ENCODE measurements around the gene MTOR.

Gene MTOR

GRCh38 chr1:11157867-11158266 lies 104.5 kb downstream of the MTOR start:
- peak; percentile 41 for DNase-seq (ENCODE audit: low read depth)
- no peak overlapping the region for H3K4me3 ChIP-seq (ENCODE audit: low read depth, low read length)

- DNase-seq (ENCODE audit: low read depth) = no peak
- no peak overlapping the region for H3K4me3 ChIP-seq (ENCODE audit: low read depth, low read length)
Measured at GRCh38 chr1:11157394-11157793, 105.0 kb downstream of the MTOR start.

GRCh38 chr1:11156963-11157362 lies 105.4 kb downstream of the MTOR start:
- no peak overlapping the region for H3K4me3 ChIP-seq (ENCODE audit: low read depth, low read length)
- DNase-seq (ENCODE audit: low read depth) = no peak

- no peak overlapping the region for H3K4me3 ChIP-seq (ENCODE audit: low read depth, low read length)
- no peak for DNase-seq (ENCODE audit: low read depth)
Measured at GRCh38 chr1:11156441-11156840, 105.9 kb downstream of the MTOR start.

GRCh38 chr1:11153184-11153583 lies 109.2 kb downstream of the MTOR start:
- no peak overlapping the region for H3K4me3 ChIP-seq (ENCODE audit: low read depth, low read length)

GRCh38 chr1:11152755-11153154 lies 109.6 kb downstream of the MTOR start:
- no peak overlapping the region for H3K4me3 ChIP-seq (ENCODE audit: low read depth, low read length)

More at GRCh38 chr1:11153184-11153583, 109.2 kb downstream of the MTOR start:
- DNase-seq (ENCODE audit: low read depth) = no peak

GRCh38 chr1:11151826-11152612 lies 110.3 kb downstream of the MTOR start:
- DNase-seq (ENCODE audit: low read depth) = peak; percentile 36
- no peak overlapping the region for H3K4me3 ChIP-seq (ENCODE audit: low read depth, low read length)

More at GRCh38 chr1:11152755-11153154, 109.6 kb downstream of the MTOR start:
- no peak for DNase-seq (ENCODE audit: low read depth)

GRCh38 chr1:11151114-11151513 lies 111.2 kb downstream of the MTOR start:
- no peak for DNase-seq (ENCODE audit: low read depth)
- no peak overlapping the region for H3K4me3 ChIP-seq (ENCODE audit: low read depth, low read length)

GRCh38 chr1:11150326-11150725 lies 112.0 kb downstream of the MTOR start:
- no peak overlapping the region for H3K4me3 ChIP-seq (ENCODE audit: low read depth, low read length)
- DNase-seq (ENCODE audit: low read depth) = no peak

GRCh38 chr1:11147197-11147770 lies 115.1 kb downstream of the MTOR start:
- DNase-seq (ENCODE audit: low read depth) = no peak
- no peak overlapping the region for H3K4me3 ChIP-seq (ENCODE audit: low read depth, low read length)

- DNase-seq (ENCODE audit: low read depth) = no peak
Measured at GRCh38 chr1:11145741-11146140, 116.6 kb downstream of the MTOR start.

GRCh38 chr1:11144570-11145256 lies 117.6 kb downstream of the MTOR start:
- DNase-seq (ENCODE audit: low read depth) = no peak
- no peak overlapping the region for H3K4me3 ChIP-seq (ENCODE audit: low read depth, low read length)

More at GRCh38 chr1:11145741-11146140, 116.6 kb downstream of the MTOR start:
- H3K4me3 ChIP-seq (ENCODE audit: low read depth, low read length) = no peak overlapping the region

GRCh38 chr1:11143907-11144306 lies 118.4 kb downstream of the MTOR start:
- H3K4me3 ChIP-seq (ENCODE audit: low read depth, low read length) = no peak overlapping the region
- no peak for DNase-seq (ENCODE audit: low read depth)

- DNase-seq (ENCODE audit: low read depth) = no peak
- H3K4me3 ChIP-seq (ENCODE audit: low read depth, low read length) = no peak overlapping the region
Measured at GRCh38 chr1:11143401-11143800, 119.0 kb downstream of the MTOR start.

GRCh38 chr1:11142618-11143391 lies 119.5 kb downstream of the MTOR start:
- no peak for DNase-seq (ENCODE audit: low read depth)
- no peak overlapping the region for H3K4me3 ChIP-seq (ENCODE audit: low read depth, low read length)

- no peak overlapping the region for H3K4me3 ChIP-seq (ENCODE audit: low read depth, low read length)
- no peak for DNase-seq (ENCODE audit: low read depth)
Measured at GRCh38 chr1:11138952-11139351, 123.4 kb downstream of the MTOR start.

- no peak for DNase-seq (ENCODE audit: low read depth)
- no peak overlapping the region for H3K4me3 ChIP-seq (ENCODE audit: low read depth, low read length)
Measured at GRCh38 chr1:11138029-11138428, 124.3 kb downstream of the MTOR start.

GRCh38 chr1:11134898-11135266 lies 127.5 kb downstream of the MTOR start:
- H3K4me3 ChIP-seq (ENCODE audit: low read depth, low read length) = no peak overlapping the region

GRCh38 chr1:11134251-11134897 lies 128.0 kb downstream of the MTOR start:
- DNase-seq (ENCODE audit: low read depth) = no peak
- no peak overlapping the region for H3K4me3 ChIP-seq (ENCODE audit: low read depth, low read length)

More at GRCh38 chr1:11134898-11135266, 127.5 kb downstream of the MTOR start:
- no peak for DNase-seq (ENCODE audit: low read depth)
